GM12891 (cell line): Measurements from ENCODE around the gene ARHGEF7.

Experiments
- POLR2A ChIP-seq: IDR thresholded peaks from 2 replicates; pipeline ENCODE4 v1.6.1; 2011; ENCODE audit warnings: low read depth, low read length, control low read depth
- TAF1 ChIP-seq: IDR thresholded peaks from 2 replicates; pipeline ENCODE4 v1.6.1; 2011; ENCODE audit warnings: low read depth, low read length, control low read depth

- TF ChIP-seq POLR2A (no peak), TAF1 (no peak)
Measured at GRCh38 chr13:111313911-111314425, 198.9 kb downstream of the ARHGEF7 start.
